HG03439 (cell line): Measurements from ENCODE around the gene FAM236D.
"Not testable (repeated sequence)": the region's sequence is repeated elsewhere in the genome, so short reads cannot be mapped to it uniquely, and the experiment has no call there.

Experiments
- ATAC-seq: cut with Tn5 transposase; IDR thresholded peaks from one replicate; pipeline ENCODE4 v1.9.1; 2021; ENCODE audit warnings: mild to moderate bottlenecking, moderate library complexity; ENCODE audit not compliant: unreplicated experiment

Gene FAM236D

DNA sequence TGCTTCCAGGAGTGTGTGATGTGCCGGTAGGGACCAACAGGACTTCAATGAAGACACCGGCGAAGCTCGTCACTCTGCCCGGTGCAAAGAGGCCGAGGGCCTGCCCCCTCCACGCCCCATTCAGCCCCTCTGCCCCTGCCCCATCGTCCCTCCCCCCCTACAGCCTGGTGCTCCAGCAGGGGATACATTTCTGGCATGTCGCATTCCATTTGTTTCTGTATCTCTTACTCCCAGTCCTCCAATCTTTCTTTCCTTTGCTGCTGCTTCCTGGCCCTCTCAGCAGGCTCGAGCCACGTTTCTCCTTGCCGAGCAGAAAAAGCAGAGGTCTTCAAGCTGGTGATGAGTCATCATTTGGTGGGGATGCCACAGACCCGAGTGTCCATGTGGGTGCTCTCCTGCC, at the start of gene FAM236D:
Gene FAM236D, minus strand, starts transcription at position 101 of the 400 bp plus-strand sequence. Its CDS starts 100 bp downstream, at position 1.
- ATAC-seq, result not testable (repeated sequence)

DNA sequence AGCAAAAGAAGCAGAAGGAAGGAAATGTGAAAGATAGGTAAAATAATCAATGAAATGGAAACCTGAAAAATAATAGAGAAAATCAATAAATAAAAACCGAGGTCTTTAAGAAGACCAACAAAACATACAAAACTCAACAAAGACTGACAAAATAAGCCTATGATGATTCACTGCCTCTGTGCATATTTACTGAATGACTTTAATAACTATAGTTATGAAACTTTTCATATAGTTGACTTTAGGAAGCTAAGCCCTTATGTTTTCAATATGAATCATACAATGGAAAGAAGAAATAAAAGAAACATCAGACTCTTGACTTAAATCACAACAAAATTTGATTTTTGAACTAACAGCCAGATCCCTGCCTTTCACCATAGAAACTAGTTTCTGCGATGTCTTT, 29.5 kb upstream of the FAM236D start:
- ATAC-seq, result not testable (repeated sequence)

DNA sequence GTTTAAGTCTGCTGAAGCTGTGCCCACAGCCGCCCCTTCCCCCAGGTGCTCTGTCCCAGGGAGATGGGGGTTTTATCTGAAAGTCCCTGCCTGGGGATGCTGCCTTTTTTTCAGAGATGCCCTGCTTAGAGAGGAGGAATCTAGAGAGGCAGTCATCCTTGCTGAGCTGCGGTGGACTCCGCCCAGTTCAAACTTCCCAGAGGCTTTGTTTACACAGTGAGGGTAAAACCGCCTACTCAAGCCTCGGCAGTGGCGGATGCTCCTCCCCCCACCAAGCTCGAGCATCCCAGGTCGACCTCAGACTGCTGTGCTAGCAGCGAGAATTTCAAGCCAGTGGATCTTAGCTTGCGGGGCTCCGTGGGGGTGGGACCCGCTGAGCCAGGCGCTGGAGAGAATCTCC, 22.7 kb upstream of the FAM236D start:
- not testable (repeated sequence) for ATAC-seq

DNA sequence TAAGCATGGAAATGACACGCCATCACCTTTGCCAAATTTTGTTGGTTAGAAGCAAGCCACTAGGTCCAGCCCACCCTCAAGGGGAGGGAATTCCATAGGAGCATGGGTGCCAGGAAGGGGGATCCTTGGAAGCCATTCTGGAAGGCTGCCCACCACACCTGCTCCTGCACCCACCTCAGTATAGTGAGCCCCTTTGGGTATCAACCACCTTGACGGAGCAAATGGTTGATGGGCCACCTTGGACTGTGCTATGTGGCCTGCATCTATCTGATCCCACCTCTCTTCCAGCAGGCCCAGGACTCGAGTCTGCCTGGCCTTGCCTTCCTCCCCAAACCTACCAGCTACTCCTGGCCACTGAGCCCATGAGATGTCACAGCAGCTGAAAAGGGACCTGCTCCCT, 17.6 kb downstream of the FAM236D start:
- not testable (repeated sequence) for ATAC-seq

DNA sequence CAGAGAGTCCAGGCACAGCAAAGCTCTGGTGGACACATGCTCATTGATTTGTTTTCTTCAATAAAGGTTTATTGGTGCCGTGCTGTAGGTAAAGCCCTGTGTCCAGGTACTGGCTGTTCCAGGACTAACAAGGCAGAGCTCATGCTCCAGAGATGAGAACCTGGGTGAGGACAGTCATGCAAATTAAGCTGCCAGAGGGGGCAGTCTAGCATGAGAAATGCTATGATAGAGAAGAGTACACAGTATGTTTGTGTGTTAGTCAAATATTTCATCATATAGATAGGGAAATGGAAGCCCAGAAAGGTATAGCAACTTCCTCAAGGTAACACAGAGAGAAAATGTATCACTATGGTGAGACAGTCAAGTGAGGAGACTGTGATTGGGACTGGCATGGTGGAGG, 19.9 kb downstream of the FAM236D start:
- not testable (repeated sequence) for ATAC-seq

DNA sequence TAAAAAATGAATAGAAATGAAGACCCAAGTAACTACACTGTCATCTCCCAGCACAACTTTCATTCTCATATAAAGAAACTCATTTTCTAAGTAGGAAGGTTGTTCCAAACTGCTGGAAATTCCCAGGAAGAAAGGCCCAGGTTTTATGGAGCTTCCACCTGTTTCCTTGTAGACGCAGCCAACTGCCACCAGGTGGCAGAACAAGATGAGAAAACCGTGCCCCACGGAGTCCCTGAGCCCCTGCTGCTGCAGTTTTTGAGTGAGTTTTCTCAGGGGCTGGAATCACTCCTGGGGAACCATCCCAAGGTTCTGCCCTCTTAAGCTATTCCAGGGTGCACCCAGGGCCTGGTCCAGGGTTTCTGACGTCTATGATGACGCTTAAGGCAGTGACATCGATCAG, 24.0 kb downstream of the FAM236D start:
- not testable (repeated sequence) for ATAC-seq

DNA sequence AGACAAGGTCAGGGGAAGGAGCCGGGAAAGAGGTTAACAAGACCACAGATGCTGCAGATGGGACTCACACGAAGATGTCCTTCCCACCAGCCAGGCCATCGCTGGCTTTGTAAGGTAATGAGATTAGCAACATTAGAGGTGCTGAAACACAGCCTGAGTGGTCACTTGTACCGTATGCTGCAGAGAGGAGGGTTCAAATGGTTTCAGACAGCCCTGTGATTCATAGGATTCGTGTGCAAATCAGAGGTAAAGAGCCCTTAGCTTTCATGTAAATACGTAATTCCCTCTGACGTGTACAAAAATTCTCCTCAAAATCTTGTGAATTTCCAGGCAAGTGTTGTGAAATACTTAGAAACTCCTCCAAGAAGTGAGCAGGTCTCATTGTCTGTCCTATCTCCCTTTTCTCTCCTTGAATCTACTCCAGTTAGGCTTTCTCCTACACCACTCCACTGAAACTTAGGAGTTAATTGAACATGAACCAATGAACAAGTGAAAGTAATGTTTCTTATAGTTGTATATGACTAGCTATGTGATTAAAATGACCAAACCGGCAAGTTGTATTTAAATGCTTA, 24.6 kb downstream of the FAM236D start:
- ATAC-seq, result not testable (repeated sequence)

DNA sequence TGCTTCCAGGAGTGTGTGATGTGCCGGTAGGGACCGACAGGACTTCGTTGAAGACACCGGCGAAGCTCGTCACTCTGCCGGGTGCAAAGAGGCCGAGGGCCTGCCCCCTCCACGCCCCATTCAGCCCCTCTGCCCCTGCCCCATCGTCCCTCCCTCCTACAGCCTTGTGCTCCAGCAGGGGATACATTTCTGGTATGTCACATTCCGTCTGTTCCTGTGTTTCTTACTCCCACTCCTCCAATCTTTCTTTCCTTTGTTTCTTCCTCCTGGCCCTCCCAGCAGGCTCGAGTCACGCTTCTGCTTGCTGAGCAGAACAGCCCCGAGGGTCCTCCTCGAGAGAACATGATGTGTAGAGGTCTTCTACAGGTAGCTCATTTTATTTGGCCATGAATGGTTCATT, 25.4 kb downstream of the FAM236D start, which contains the start of gene FAM236B:
Gene FAM236B, minus strand, starts transcription at position 101 of the 400 bp plus-strand sequence. Its CDS starts 100 bp downstream, at position 1.
- ATAC-seq, result not testable (repeated sequence)

DNA sequence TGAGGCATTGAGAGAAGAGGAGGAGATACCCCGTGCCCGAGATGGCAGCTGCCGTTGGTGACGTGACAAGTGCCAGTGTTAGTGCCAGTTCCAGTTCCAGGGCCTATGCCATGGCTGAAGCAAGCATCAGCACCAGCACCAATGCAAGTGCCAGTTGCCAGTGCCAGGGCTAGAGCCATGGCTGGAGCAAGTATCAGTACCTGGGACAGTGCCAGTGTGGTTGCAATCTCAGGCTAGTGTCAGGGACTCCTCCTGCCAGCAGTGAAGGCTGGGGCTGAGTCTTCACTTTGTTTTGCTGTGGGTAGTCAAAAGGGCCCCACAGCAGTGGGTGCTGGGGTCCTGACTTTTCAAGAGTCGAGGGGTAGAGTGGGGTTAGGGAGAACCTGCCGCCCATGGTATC, 29.9 kb downstream of the FAM236D start:
- not testable (repeated sequence) for ATAC-seq

DNA sequence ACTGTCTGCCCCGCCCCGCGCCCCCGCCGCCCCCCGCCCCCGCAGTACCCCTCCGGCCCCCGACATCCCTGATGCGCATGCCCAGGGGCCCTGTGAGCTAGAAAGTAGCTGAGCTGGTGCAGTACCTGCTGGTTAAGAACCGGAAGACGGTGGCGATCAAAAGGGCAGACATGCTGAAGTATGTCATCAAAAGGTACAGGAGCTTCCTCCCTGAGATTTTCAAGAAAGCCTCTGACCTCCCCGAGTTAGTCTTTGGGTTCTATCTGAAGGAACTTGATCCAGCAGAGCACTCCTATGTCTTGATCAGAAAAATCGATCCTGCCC, 30.6 kb downstream of the FAM236D start:
- ATAC-seq, result peak; percentile 63

DNA sequence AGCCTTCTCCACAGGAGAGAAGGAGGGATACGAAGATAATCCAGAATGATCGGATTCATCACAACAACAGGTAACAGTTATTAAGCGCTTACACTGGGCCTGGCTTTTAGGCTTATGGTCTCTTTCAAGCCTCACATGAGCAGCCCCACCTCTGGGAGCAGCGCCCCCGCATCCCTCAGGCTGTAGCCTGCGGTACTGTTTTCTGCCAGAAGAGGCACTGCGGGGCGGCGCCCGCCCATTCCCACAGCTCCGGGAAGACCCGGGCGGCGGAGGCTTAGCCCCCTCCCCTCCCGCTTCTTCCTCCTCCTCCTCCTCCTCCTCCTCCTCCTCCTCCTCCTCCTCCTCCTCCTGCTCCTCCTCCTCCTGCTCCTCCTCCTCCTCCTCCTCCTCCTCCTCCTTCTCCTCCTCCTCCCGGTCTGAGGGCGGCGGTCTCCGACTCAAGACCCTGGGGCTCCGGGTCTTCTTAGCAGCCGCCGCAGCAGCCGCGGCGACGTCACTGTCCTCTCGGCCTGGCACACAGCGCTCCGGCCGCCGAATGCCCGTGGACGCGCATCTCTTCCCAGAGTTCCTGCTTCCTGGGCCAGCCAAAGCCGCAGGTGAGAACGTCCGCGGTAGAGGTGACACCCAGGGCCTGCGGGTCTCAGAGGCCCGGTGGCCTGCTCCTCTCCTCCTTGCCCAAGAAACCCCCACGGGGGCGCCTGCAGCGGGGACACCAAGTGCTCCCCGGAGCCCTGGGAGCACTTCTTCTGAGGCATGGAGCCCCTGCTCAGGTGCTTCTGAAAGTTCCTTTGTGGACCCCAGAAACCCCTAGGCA, 31.1 kb downstream of the FAM236D start, which contains the start of gene DMRTC1B:
Gene DMRTC1B, plus strand, starts transcription at position 238 of the 814 bp plus-strand sequence. CDS start 68,246 bp downstream, outside the sequence.
- ATAC-seq, result peak; percentile 34

DNA sequence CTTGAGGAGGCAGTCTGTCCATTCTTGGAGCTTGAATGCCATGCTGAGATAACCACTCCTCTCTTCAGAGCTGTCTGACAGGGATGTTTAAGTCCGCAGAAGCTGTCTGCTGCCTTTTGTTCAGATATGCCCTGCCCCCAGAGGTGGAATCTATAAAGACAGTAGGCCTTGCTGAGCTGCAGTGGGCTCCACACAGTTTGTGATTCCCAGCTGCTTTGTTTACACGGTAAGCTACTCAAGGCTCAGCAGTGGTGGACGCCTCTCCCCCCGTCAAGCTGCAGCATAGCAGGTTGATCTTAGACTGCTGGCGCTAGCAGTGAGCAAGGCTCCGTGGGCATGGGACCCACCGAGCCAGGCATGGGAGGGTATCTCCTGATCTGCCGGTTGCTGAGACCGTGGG, 47.6 kb downstream of the FAM236D start:
- not testable (repeated sequence) for ATAC-seq
